Mammary epithelial cell (primary cell): ENCODE results near the gene GLP2R.

Experiments
- EZH2 ChIP-seq: IDR thresholded peaks from 2 replicates; pipeline ENCODE4 v1.6.1; 2012; ENCODE audit warnings: low read length, inconsistent platforms, borderline replicate concordance
- TF ChIP-seq, protein P1 (sequence below), 2 donors: IDR thresholded peaks in 1 of 2; conservative IDR thresholded peaks in 1 of 2; 2 replicates each; pipeline ENCODE4 v1.5.1; 2011 to 2012; ENCODE audit warnings: inconsistent platforms in 2 of 2, low read length in 2 of 2, mild to moderate bottlenecking in 2 of 2, control low read depth in 1 of 2, low read depth in 1 of 2; ENCODE audit not compliant: insufficient read depth in 1 of 2; ENCODE audit errors: extremely low read depth in 1 of 2

- TF ChIP-seq, protein P1, sequence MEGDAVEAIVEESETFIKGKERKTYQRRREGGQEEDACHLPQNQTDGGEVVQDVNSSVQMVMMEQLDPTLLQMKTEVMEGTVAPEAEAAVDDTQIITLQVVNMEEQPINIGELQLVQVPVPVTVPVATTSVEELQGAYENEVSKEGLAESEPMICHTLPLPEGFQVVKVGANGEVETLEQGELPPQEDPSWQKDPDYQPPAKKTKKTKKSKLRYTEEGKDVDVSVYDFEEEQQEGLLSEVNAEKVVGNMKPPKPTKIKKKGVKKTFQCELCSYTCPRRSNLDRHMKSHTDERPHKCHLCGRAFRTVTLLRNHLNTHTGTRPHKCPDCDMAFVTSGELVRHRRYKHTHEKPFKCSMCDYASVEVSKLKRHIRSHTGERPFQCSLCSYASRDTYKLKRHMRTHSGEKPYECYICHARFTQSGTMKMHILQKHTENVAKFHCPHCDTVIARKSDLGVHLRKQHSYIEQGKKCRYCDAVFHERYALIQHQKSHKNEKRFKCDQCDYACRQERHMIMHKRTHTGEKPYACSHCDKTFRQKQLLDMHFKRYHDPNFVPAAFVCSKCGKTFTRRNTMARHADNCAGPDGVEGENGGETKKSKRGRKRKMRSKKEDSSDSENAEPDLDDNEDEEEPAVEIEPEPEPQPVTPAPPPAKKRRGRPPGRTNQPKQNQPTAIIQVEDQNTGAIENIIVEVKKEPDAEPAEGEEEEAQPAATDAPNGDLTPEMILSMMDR (conservative IDR thresholded peaks at IDR 0.05 in 1 of 2, IDR thresholded peaks at IDR 0.05 in 1 of 2; ENCODE audit: extremely low read depth in 1 of 2, insufficient read depth in 1 of 2, low read depth in 1 of 2, low read length in 2 of 2): no peak
- no peak for TF ChIP-seq EZH2
Observed at GRCh38 chr17:9878356-9878755, 52.6 kb downstream of the GLP2R start.
